Stimulated activated CD8-positive, alpha-beta memory T cell treated with anti-CD3 and anti-CD28 coated beads, Interleukin-2, amount 100 ng/mL, for 1 hour (primary cell): Measurements from ENCODE around the gene DNM1.
"Not testable (repeated sequence)": the region's sequence is repeated elsewhere in the genome, so short reads cannot be mapped to it uniquely, and the experiment has no call there.

Experiments used
- DNase-seq, 2 donors: peaks; one replicate each; pipeline ENCODE4 v3.0.0-alpha.2; 2020; ENCODE audit warnings: low read depth in 2 of 2

Gene DNM1

DNA sequence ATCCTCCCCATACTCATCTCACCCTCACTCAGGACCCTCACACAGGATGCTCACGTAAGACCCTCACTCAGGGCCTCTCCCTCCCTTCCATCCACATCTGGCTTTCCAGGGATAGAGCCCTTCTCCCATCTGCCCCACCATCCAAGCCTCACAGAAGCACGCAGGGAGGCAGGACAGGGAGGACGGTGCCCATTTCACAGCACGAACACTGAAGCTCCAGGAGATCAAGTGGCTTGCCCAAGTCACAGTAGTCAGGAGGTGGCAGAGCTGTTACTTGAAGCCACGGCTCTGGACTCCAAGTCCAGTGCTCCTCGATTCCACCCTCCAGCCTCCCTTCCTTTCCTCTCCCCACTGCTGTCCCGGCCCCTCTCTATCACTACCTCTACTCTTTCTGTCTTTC is 21.7 kb downstream of the DNM1 start:
- no peak for DNase-seq

DNA sequence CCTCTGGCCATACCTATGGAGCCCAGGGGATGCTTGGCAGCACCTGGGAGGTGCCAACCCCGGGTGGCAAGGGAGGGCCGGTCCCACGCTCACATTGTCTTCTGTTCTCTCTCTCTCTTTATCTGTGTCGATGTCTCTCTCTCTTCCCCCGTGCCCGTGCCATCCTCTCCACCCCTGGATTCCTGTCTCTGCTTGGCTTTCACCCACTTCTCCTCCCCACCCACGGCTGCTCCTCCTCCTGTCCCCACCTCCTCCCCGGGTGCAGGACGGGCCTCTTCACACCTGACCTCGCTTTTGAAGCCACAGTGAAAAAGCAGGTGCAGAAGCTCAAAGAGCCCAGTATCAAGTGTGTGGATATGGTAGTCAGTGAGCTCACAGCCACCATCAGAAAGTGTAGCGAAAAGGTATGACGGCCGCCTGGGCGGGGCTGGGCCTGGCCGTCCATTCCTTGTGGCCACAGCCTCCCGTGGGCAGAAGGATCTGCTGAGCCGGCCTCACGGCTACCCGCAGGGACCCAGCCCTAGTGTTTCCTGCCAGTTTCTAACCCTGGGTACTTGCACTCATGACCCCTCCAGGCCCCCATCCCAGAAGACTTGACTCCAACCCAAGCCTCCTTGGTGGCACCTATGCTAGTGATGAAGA is 22.7 kb downstream of the DNM1 start:
- DNase-seq: no peak

DNA sequence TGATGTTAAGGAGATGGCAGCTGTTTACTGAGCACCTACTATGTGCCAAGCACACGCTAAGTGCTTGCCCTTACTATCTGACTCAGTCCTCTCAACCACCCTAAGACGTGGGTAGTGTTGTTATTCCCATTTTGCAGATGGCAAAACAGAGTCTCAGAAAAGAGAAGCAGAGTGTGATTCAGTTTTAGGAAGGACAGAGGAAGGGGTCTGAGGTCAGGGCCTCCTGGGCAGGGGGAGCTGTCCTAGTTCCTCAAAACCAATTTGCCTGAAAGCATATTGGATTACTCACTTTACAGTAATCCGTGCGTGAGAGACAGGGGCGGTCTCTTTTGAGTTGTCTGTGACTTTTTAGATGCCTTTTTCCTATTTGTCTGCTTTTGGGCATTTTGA is 23.2 kb downstream of the DNM1 start:
- DNase-seq: no peak

DNA sequence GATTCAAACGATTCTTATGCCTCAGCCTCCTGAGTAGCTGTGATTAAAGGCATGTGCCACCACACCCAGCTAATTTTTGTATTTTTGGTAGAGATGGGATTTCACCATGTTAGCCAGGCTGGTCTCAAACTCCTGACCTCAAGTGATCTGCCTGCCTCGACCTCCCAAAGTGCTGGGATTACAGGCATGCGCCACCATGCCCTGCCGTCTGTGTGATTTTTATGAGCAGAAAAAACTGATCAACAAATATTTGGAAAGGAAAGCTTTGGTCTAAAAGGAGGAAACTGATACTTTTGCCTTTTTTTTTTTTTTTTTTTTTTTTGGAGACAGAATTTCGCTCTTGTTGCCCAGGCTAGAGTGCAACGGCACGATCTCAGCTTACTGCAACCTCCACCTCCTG is 27.7 kb downstream of the DNM1 start:
- DNase-seq: not testable (repeated sequence)

DNA sequence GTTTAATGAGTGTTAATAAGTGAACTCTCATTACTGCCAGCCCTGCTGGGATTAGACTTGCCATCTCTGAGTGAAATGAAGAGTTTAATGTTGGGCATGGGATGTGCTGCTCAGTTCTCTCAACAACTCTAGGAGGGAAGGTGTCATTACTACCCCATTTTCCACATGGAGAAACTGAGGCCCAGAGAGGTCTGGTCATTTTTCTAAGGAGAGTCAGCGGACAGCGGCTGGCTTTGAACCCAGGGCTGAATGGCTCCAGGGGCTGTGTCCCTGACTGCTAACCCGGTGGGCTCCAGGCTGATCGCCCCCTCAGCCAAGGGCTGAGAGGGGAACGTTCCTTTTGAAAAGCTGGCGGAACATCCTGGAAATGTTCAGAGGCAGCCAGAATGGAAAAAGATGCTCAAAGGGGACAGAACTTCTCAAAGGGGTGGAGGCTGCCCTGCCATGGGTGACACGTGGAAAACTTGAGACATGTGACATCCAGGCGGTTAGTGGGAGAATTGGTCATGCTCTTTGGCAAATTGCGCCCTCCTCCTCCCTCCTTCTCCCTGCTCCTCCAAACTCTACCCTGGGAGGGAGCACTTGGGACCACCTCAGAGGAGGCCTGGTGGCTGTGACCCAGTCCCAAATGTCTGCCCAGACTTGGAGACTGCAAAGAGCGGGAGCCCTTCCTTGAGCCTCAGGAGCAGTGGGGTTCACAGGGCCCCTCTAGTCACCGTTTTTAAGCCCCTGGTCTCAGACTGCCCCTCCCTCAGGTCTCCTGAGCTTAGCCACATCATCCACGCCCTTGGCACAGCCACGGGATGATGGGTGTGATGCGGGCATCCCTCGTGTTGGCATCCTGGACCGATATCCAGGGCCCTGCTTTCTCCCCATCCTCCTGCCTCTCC is 28.7 kb downstream of the DNM1 start:
- no peak for DNase-seq

DNA sequence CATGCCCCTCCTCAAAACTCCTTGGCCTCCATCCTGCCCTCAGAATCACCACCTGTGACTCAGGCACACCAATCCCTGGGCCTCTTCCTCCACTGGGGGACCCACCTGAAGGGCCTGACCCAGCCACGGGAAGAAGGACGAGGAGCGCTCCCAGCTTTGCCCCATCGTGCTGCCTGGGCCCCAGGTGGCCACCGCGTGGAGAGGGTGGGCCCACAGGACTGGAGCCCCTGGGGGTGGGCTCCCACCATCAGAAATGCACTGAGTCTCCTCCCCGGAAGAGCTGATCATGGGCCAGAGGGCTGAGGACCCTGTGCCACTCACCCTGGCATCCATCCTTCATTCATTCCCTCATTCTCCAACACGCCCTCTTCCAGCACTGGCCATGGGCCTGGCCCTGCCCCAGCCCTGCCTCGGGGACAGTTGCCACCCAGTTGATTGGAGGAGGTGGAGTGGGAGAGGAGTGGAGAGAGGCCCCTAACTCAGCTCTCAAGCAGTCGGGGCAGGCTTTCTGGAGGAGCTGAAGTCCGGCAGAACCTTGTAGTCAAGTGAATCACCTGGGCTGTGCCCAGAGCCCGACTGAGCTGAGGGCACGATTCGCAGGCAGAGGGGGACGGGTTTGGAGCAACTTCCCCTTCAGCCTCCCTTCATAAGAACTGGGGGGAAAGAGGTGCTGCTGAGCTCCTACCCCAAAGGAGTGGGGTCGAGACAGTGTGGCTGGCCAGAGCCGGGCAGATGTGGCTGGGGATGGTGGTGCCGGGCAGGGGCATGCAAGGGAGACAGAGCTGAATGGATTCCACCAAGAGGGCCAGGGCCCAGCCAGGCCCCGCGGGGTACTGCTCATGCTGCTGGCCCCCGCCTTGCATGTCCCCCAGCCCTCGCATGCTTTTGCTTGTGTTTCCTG is 29.6 kb downstream of the DNM1 start:
- no peak for DNase-seq

DNA sequence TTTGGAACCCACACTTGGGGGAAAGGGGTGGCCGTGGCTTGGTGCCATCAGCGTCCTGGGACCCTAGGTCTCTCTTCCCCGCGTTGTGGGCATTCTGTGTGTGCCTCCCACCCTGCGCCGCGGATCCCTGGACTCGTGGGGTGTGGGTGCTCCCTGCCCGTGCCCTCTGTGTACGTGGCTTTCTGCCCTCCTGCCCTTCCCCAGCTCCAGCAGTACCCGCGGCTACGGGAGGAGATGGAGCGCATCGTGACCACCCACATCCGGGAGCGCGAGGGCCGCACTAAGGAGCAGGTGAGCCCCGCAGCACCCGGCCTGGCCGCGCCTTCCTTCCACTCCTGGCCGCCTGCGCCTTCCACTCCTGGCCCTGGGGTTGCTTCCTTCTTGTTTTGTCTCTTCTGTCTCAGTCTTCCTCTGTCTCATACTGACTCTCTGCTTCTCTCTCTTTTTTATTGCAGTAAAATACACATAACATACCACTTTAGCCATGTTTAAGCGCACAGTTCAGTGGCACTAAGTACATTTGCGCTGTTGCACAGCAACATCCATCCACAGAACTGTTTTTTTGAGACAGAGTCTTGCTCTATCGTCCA is 30.7 kb downstream of the DNM1 start:
- no peak for DNase-seq

DNA sequence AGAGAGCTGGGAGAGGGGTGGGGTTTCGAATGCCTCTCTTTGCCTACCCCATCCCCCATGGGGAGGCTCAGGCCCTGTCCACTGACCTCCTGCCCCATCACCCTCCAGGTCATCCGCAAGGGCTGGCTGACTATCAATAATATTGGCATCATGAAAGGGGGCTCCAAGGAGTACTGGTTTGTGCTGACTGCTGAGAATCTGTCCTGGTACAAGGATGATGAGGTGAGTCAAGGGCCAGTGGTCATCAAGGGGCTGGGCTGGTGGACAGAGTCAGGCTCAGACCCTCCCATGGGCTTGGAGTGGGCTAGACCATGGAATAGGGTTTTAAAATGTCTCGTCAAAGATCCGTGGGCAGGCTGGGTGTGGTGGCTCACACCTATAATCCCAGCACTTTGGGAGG is 38.9 kb downstream of the DNM1 start:
- DNase-seq: no peak

DNA sequence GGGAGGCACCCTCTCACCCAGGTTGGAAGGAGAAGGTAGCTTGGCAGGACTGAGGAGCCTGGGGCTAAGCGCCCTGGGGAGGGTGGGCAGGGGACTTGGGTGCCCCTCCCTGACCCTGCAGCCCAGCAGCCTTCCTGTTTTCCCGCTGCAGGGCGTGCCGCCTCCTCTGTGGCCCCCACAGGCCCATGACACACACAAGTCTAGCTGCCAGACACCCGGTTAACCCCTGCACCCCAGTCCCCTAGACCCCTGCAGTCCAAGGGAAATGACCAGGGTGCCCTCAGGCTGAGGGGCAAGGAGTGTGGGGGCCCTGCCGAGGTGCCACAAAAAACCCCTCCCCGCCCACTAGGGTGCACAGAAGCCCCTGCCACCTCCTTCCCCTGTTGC is 39.6 kb downstream of the DNM1 start:
- no peak for DNase-seq

DNA sequence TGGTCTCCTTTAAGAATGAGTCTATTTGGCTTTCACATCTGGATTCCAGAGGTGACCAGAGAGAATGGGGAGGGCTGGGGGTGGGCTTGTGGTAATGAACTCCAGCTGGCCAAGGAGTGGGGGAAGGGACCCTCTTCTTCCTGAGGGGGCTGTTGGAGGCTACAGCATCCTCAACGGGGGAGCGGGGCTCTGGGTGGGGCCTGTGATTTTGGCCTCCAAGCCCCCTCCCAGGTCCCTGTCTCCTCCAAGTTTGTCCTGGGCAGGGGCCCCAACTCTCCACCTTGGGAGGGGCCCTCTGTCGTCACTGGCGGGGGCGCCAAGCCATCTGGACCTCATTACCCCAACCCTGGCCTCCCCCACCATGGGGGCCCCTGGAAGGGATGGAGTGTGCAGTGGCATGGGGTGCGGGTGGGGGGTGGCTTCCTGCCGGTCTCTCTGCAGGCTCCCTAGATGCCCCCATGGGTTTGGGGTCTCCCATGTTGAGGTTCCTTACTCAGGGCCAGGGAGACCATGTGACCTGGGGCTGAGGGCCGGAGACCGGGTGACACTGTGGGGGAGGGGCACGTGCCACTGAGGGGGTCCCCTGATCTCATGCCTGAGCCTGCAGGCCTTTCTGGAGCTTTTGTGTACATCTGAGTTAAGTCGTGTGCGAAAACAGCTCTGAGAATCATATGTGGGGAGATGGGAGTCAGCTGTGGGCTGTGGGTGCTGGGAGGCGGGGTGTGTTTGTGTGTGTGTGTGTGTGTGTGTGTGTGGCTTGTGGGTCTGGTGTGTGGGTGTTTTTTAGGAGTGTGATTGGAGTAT is 40.2 kb downstream of the DNM1 start:
- no peak for DNase-seq

DNA sequence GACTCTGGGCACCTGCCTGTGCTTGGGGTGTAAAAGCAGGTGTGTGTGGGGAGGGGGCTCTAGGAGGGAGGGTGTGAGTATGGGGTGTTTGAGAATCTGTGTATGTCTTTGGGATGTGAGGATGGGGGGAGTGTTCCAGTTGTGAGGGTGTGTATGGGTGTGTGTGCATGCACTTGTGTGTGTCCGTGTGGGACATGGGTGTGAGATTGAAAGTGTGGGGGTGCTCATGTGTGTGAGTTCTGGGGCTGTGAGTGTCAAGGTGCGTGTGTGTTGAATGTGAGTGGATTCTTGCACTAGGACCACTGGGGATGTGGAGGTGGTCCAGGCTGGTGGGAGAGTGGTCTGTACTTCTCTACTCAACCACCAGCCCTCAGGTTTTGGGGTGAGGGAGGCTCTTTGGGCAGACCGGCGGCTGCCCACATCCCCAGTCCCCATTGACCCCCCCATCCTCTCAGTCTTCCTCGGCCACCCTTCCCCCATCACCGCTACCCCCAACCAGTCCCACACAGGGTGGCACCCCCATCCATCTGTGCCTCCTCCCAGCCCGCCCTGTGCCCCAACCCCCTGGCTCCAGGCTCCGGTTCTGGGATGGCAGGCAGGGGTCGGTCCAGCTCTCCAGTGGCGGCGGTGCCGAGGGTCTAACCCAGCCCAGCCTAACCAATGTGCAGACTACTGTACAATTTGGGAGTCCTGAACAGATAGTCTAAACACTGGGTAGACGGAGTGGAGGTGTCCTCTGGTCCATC is 41.1 kb downstream of the DNM1 start:
- no peak for DNase-seq

DNA sequence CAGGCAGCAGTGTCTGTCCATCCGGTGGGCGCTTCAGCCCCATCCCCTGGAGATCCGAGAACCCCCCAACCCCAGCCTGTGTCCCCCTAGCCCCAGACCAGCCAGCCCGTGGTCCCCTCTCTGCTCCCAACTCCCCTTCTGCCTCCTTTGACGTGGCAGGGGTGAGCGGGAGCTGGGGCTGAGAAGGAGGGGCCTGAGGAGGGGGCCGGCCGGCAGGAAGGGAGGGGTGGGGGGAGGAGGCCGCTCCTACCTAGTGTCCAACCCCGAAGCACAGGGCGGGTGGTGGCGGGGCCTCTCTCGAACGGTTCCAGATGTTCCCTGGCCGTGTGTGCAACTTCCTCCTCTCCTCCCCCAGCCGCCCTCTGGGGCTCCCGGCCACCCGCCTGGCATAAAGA is 41.7 kb downstream of the DNM1 start:
- DNase-seq: no peak

DNA sequence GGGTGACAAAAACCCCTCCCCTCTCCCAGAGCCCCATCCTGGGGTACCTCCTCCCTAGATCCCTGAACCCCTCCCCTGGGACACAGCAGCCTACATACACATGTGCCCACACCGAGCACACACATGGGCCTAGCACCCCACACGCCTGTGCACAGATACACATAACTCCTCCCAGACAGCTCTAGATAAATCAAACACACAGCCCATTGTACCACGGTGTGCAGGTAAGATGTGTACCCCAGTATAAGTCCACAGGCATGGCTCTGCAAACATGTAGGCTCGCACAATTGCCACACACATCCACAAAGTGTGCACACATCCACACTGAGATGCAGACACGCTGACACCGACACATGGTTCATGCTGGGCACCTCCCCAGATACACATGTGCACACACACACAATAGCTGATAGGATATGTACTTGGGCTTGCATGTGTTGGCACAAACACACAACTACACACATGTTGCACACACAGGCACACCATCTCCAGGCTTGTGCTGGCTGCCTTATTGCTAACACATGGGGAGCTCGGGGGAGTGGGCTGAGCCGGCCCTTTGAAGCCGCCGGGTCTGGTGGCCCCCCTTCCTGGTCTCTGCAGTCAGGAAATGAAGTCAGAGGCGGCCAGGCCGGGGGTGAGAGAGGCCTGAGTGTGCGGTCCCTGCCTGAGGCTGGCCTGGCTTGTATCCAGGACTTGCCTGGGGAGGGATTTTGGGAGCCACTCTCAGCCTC is 42.4 kb downstream of the DNM1 start:
- no peak for DNase-seq

DNA sequence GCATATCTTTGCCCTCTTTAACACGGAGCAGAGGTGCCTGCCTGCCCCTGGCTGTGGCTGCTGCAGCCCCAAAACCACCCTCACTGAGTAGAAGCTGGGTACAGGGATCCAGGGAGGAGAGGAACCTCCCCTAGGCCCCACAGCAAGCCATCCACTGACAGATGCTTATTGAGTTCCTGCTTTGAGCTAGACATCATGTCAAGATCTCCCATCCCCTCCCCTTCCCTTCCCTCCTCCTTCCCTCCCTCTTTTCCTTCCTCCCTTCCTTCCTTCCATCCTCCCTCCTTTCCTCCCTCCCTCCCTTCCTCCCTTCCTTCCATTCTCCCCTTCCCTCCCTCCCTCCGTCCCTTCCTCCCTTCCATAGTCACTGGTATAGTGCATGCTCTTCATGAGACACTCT is 43.3 kb downstream of the DNM1 start:
- DNase-seq: no peak

DNA sequence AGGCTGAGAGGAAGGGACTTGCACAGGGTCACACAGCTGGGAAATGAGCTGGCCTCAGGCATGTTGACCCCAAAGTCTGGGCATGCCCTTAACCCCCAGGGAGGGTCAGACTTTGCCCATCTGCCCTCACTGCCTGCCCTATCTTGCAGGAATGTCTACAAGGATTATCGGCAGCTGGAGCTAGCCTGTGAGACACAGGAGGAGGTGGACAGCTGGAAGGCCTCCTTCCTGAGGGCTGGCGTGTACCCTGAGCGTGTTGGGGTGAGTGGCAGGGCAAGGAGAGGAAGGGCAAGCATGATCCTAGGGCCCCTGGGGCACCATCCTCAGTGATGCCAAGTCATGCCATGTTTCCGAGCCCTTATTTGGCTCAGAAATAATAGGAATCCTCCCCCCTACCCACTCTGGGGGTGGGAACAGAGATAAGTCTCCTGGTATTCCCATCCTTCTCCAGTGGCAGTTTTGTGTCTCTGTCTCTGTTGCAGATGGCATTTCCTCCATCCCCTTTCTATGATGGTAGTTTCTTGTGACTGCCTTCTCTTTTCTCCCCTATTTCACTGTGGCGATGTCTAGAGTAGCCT is 44.1 kb downstream of the DNM1 start:
- DNase-seq: no peak

DNA sequence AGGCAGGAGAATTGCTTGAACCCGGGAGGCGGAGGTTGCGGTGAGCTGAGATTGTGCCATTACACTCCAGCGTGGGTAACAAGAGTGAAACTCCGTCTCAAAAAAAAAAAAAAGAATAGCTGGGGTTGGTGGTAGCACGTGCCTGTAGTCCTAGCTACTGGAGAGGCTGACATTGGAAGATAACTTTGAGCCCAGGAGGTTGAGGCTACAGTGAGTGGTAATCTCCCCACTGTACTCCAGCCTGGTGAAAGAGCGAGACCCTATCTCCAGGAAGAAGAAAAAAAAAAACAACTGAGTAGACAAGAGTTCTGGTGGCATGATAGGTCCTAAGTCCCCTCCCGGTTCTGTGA is 46.4 kb downstream of the DNM1 start:
- DNase-seq: no peak

DNA sequence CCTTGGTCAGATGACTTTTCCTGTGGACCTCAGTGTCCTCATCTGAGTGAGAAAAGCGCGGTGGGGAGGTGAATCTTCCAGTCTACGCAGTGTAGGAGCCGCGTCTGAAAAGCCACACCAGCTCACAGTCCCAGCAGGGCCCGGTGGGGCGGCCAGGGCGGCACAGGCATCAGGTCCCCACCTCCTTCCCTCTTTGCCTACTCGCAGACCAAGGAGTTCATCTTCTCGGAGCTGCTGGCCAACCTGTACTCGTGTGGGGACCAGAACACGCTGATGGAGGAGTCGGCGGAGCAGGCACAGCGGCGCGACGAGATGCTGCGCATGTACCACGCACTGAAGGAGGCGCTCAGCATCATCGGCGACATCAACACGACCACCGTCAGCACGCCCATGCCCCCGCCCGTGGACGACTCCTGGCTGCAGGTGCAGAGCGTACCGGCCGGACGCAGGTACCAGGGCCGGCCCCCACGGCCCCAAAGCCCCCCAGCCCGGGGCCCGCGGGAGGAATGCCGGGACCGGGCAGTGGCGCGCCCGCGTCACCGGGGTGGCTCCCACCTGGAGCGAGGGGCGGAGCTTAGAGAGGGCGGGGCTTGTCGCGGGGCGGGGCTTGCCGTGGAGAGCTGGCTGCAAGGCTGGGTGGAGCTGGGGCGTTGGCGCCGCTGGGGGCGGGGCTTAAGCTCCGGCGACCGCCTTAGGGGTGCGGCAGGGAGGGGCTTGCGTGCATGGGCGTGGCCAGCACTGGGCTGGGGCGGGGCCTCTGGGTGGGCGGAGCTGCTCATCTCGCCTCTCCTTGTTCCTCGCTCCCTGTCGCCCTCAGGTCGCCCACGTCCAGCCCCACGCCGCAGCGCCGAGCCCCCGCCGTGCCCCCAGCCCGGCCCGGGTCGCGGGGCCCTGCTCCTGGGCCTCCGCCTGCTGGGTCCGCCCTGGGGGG is 47.0 kb downstream of the DNM1 start:
- peak; percentile 98 to 99 for DNase-seq
